Prostate gland (tissue), 2 donors: ENCODE measurements around the gene TRPM4. TPM values are rescaled to one million over a fixed set of nuclear protein-coding genes. Genes with fewer than 3 reads are reported as not detected.

Experiments used
- DNase-seq: peaks from one replicate; pipeline ENCODE4 v3.0.0-alpha.2; 2019; ENCODE audit warnings: low spot score
- H3K27ac ChIP-seq, 2 donors: fragments of 200-600 bp; sonication (generic); 2 replicates each; pipeline ENCODE4 v1.5.1; 2017 to 2019
- H3K27me3 ChIP-seq: fragments of 200-600 bp; sonication (generic); replicated peaks from 2 replicates; pipeline ENCODE4 v1.5.1; 2019; ENCODE audit not compliant: insufficient read depth
- H3K36me3 ChIP-seq, 2 donors: fragments of 200-600 bp; sonication (generic); 1 replicate in 1 of 2; 2 replicates in 1 of 2; pipeline versions ENCODE4 v1.5.1 to v1.8.1; 2017 to 2019
- H3K4me1 ChIP-seq: fragments of 200-600 bp; sonication (generic); replicated peaks from 2 replicates; pipeline ENCODE4 v1.5.1; 2019
- H3K4me3 ChIP-seq, 2 donors: fragments of 200-600 bp; sonication (generic); 2 replicates each; pipeline ENCODE4 v1.5.1; 2017 to 2019
- H3K9me3 ChIP-seq: fragments of 200-600 bp; sonication (generic); 2 replicates; pipeline ENCODE4 v1.5.1; 2017
- POLR2A ChIP-seq: fragments of 450-650 bp; IDR thresholded peaks from one replicate; pipeline ENCODE4 v1.6.1; 2016; ENCODE audit warnings: antibody characterized with exemption, mild to moderate bottlenecking
- POLR2AphosphoS5 ChIP-seq: sonication (generic); formaldehyde crosslinking; IDR thresholded peaks from one replicate; pipeline ENCODE4 v1.6.1; 2017; ENCODE audit warnings: antibody characterized with exemption
- WGBS: methylation state at CpG from one replicate; pipeline ENCODE4 v1.1.5; 2018; 5-methylcytosine and 5-hydroxymethylcytosine counted together
- intact Hi-C: fragments of 100-400 bp; cut with DNase I; formaldehyde crosslinking; loops from one replicate; pipeline ENCODE4 v1.14.2; 2022
- total RNA-seq, 2 donors: library from RNA; depleted of rRNA; stranded (reverse); fragments of >200 nt; gene quantifications; one replicate each; pipeline ENCODE4 v1.1.0, GENCODE V29; 2016
- TF ChIP-seq, protein P1 (sequence below), 4 experiments: fragments of 200-600 bp in 2 of 4; fragments of 450-650 bp in 2 of 4; sonication (generic) in 2 of 4; IDR thresholded peaks; 1 replicate in 3 of 4; 2 replicates in 1 of 4; pipeline ENCODE4 v1.5.1; 2016 to 2019; ENCODE audit warnings: antibody characterized with exemption in 4 of 4, mild to moderate bottlenecking in 2 of 4, moderate library complexity in 2 of 4

The TRPM4 gene
- total RNA-seq, 2 donors from 2014 or later = 99.0 to 126 TPM

- Histone ChIP-seq H3K36me3 (no peaks in the 10 kb centered on the region), H3K4me1 (no peaks in the 10 kb centered on the region), H3K27me3 (no peaks in the 10 kb centered on the region), H3K9me3 (no peaks in the 10 kb centered on the region), H3K27ac (no peak overlapping the region), H3K4me3 (no peak overlapping the region)
- TF ChIP-seq, protein P1, sequence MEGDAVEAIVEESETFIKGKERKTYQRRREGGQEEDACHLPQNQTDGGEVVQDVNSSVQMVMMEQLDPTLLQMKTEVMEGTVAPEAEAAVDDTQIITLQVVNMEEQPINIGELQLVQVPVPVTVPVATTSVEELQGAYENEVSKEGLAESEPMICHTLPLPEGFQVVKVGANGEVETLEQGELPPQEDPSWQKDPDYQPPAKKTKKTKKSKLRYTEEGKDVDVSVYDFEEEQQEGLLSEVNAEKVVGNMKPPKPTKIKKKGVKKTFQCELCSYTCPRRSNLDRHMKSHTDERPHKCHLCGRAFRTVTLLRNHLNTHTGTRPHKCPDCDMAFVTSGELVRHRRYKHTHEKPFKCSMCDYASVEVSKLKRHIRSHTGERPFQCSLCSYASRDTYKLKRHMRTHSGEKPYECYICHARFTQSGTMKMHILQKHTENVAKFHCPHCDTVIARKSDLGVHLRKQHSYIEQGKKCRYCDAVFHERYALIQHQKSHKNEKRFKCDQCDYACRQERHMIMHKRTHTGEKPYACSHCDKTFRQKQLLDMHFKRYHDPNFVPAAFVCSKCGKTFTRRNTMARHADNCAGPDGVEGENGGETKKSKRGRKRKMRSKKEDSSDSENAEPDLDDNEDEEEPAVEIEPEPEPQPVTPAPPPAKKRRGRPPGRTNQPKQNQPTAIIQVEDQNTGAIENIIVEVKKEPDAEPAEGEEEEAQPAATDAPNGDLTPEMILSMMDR (IDR thresholded peaks at IDR 0.05) = no peak
- TF ChIP-seq POLR2A (no peak), POLR2AphosphoS5 (no peak)
- intact Hi-C loops = no loop called here
- DNase-seq = no peak
- 90% methylated on average over 9 of the region's 9 CpGs for whole genome bisulfite sequencing
Measured at GRCh38 chr19:49214701-49215100, 57.1 kb downstream of the TRPM4 start.

DNA sequence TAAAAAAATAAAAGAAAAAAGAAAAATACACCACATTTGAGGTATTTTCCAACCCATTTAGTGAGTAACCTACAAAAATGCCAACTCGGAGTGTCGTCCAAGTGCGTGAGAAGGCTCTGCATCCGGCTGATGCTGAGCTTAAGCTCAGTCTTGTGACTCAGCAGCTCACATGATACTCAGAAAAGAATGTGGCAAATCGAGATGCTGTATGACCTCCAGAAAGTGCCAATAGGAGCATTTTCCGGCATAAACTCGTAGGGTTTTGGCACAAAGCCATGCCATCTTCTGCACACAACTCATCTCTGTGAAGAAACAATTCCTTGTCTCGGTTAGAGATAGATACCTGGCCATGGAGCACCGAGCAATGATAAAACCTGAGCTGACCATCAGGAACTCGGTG, 58.5 kb downstream of the TRPM4 start:
- intact Hi-C loops = no loop called here
- Histone ChIP-seq H3K4me1 (no peaks in the 10 kb centered on the region), H3K27me3 (no peaks in the 10 kb centered on the region), H3K36me3 (no peaks in the 10 kb centered on the region), H3K27ac (no peak overlapping the region), H3K9me3 (no peaks in the 10 kb centered on the region), H3K4me3 (no peak overlapping the region)
- TF ChIP-seq, protein P1 (IDR thresholded peaks at IDR 0.05) = no peak
- TF ChIP-seq POLR2A (no peak), POLR2AphosphoS5 (no peak)
- no peak for DNase-seq
- WGBS = 55% methylated on average over 10 of the region's 10 CpGs

DNA sequence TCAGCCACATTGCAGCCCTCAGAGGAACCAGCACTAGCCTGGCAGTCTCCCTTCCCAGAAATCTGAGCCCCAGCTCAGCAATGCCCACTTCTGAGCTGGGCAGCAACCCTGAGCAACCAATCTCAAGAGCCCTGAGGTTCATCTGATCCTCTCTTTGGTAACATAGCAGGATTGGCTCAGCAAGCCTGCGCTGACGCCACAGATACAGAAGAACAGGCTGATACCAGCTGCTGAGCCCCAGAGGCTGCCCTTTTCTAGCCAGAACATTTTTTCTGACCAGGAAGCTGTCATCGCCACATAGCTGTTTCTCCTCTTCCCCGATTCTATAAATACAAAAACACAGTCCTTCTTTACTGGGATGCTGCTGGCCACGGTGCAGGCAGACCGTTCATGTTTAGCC, 59.8 kb downstream of the TRPM4 start:
- no peaks in the 10 kb centered on the region for H3K4me1 ChIP-seq
- no peaks in the 10 kb centered on the region for H3K9me3 ChIP-seq
- H3K27ac ChIP-seq = no peak overlapping the region
- TF ChIP-seq POLR2A = no peak
- no peaks in the 10 kb centered on the region for H3K27me3 ChIP-seq
- no peaks in the 10 kb centered on the region for H3K36me3 ChIP-seq
- DNase-seq = no peak
- 64% methylated on average over 6 of the region's 6 CpGs for WGBS
- H3K4me3 ChIP-seq = no peak overlapping the region
- intact Hi-C loops = no loop called here

DNA sequence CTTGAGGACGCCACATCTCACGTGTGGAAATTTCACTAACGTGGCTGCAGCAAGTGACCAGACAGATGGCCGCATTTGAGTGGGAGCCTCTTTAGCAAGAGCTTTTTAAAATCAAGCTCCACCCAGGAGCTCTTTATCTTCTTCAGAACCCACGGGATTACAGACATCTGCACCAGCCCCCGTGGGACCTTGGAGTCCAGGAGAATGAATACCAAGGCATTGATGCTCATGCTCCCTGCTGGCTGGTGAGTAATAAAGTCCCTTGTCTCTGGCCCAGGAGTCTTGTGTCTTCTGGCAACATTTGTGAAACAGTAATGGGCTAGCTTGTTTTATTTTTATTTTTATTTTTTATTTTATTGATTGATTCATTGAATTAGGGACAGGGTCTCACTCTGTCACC, 64.4 kb downstream of the TRPM4 start:
- H3K27ac ChIP-seq = no peak overlapping the region
- TF ChIP-seq POLR2A (no peak), POLR2AphosphoS5 (no peak)
- TF ChIP-seq, protein P1 (IDR thresholded peaks at IDR 0.05) = no peak
- no peaks in the 10 kb centered on the region for H3K36me3 ChIP-seq
- intact Hi-C loops = no loop called here
- WGBS = 86% methylated on average over 6 of the region's 6 CpGs
- no peaks in the 10 kb centered on the region for H3K4me1 ChIP-seq
- no peak for DNase-seq
- no peaks in the 10 kb centered on the region for H3K9me3 ChIP-seq
- H3K4me3 ChIP-seq = no peak overlapping the region
- no peaks in the 10 kb centered on the region for H3K27me3 ChIP-seq

- H3K27ac ChIP-seq = no peak overlapping the region
- no peaks in the 10 kb centered on the region for H3K36me3 ChIP-seq
- no peaks in the 10 kb centered on the region for H3K9me3 ChIP-seq
- TF ChIP-seq POLR2A (no peak), POLR2AphosphoS5 (no peak)
- TF ChIP-seq, protein P1 (IDR thresholded peaks at IDR 0.05) = no peak
- H3K4me1 ChIP-seq = no peaks in the 10 kb centered on the region
- no peak overlapping the region for H3K4me3 ChIP-seq
- no peaks in the 10 kb centered on the region for H3K27me3 ChIP-seq
- intact Hi-C loops = no loop called here
- WGBS = 91% methylated on average over 4 of the region's 4 CpGs
- DNase-seq = no peak
Measured at GRCh38 chr19:49222528-49222927, 64.9 kb downstream of the TRPM4 start.
